Right renal cortex interstitium (tissue), 3 donors: ENCODE data around the gene NRXN2. TPM values are rescaled to one million over a fixed set of nuclear protein-coding genes. Genes with fewer than 3 reads are reported as not detected.
"Not testable (repeated sequence)": the region's sequence is repeated elsewhere in the genome, so short reads cannot be mapped to it uniquely, and the experiment has no call there.

ENCODE experiments used
- DNase-seq, 3 donors: peaks; one replicate each; pipeline ENCODE4 v3.0.0-alpha.2; 2013; ENCODE audit warnings: low read depth in 3 of 3, low spot score in 2 of 3
- polyA plus RNA-seq, 3 donors: library from polyadenylated mRNA; unstranded; fragments of 120-200 nt; gene quantifications; one replicate each; pipeline ENCODE4 v1.2.1, GENCODE V29; 2013; ENCODE audit not compliant: insufficient read length in 3 of 3

NRXN2 gene
- polyA plus RNA-seq, 3 donors = 11.7 to 12.1 (median 12.0) TPM

DNA sequence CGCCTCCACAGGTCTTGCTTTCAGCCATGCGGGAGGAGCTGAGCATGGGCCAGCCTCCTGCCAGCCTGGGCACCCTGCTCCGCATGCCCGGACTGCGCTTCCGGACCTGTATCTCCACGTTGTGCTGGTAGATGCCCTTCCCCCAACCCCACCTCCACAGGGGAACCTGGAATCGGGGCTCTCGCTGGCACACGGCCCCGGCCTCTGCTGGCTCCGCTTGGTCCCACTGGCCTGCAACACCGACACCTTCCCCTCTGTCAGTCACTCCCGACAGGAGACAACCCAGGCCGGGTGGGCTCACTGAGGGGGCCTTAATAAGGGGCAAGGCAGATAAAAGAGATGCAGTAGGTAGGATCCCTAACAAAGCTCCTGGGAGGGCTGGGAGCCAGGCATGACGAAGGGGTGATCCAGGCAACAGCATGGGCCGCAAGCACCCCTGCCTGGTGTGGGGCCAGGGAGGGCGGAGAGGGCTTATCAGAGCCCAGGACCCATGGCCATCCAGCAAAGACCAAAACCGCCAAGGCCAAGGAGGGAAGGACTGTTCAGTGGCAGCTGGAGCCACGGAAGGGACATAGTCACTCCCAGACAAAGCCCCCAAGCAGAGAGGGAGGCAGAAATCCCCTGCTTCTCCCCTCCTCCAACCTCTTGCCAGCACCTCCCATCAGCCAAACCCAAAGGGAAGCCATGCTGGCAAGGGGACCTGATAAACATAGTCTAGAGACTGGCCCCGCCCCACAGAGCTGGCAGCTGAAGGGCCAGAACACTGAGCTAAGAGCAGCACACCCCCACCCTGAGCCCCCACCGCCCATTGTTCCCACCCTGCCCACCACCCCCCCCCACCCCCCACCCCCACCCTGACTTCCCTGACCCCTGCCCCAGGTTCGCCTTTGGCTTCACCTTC is 124.0 kb downstream of the NRXN2 start:
- no peak for DNase-seq

DNA sequence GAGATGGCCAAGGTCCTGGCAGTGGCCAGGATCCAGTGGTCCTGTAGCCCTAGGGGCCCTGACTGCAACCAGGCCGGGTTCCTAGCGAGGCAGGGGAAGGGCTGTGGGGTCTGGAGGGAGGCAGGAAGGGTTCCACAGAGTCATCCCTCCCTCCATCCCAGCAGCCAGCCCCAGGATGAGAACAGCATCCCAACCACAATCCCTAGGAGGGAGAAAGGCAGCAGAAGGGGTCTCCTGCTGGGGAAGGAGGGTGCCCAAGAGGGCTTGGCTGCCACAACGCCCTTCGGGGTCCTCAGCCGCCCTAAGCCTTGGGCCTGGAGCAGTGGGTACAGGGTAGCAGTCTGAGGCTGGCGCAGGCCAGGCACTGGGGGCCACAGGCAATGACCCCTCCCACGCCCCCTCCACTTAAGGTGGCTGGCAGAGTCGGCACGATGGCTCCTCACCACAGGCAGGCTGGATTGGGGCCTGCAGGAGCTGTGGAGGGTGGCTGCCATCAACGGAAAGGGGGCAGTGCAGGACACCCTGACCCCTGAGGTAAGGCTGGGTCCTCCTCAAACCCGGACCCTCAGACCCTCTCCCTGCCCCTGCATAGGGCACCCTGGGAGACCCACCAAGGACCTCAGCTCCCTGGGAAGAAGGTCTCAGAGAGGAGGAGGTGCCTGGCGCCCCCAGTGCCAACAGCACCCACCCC is 124.7 kb downstream of the NRXN2 start:
- no peak for DNase-seq

DNA sequence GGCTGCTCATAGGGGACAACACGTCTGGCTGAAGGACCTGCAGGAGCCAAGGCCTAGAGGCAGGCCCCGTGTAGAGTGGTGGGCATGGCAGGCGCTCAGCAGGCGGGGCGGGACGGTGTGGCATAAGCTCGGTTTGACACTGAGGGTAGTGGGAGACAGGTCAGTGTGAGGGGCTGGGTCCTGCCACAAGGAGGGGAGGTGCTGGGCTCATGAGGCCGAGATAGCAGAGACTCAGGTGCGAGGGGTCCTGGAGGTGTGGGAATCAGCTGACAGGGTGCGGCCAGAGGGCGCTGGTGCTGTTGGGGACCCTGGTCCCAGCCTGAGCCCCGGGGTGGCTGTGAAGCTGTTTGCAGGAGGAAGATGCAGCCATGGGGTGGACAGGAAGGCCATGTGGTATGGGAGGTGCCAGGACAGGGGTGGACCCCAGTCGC is 125.3 kb downstream of the NRXN2 start:
- DNase-seq = no peak

DNA sequence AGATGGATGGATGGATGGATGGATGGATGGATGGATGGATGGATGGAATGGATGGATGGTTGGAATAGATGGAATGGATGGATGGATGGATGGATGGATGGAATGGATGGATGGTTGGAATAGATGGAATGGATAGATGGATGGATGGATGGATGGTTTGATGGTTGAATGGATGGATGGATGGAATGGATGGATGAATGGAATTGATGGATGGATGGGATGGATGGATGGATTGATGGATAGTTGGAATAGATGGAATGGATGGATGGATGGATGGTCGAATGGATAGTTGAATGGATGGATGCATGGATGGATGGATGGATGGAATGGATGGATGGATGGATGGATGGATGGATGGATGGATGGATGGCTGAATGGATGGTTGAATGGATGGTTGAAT is 127.1 kb downstream of the NRXN2 start:
- not testable (repeated sequence) for DNase-seq

DNA sequence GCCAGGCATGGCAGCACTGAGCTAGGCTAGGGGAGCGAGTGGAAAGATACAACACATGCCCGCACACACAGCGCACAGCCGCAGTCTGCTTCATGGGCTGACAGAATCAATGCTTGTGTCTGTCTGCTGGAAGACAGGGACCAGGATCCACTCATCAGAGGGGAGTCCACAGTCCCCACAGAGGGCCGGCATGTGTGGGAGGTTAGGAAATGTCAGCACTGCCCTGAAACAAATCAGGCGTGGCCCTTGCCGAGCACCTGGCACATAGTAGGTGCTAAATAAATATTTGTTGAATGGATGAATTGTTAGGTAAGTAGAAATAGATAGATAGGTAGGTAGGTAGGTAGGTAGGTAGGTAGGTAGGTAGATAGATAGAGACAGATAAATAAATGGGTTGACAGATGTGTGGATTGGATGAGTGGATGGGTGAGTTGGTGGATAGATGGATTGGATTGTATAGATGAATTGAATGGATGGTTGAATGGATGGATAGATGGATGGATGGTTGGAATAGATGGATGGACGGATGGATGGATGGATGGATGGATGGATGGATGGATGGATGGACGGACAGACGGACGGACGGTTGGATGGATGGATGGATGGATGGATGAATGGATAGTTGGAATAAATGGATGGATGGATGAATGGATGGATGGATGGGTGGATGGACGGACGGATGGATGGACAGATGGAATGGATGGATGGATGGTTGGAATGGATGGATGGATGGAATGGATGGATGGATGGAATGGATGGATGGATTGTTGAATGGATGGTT is 128.6 kb downstream of the NRXN2 start:
- DNase-seq = no peak

DNA sequence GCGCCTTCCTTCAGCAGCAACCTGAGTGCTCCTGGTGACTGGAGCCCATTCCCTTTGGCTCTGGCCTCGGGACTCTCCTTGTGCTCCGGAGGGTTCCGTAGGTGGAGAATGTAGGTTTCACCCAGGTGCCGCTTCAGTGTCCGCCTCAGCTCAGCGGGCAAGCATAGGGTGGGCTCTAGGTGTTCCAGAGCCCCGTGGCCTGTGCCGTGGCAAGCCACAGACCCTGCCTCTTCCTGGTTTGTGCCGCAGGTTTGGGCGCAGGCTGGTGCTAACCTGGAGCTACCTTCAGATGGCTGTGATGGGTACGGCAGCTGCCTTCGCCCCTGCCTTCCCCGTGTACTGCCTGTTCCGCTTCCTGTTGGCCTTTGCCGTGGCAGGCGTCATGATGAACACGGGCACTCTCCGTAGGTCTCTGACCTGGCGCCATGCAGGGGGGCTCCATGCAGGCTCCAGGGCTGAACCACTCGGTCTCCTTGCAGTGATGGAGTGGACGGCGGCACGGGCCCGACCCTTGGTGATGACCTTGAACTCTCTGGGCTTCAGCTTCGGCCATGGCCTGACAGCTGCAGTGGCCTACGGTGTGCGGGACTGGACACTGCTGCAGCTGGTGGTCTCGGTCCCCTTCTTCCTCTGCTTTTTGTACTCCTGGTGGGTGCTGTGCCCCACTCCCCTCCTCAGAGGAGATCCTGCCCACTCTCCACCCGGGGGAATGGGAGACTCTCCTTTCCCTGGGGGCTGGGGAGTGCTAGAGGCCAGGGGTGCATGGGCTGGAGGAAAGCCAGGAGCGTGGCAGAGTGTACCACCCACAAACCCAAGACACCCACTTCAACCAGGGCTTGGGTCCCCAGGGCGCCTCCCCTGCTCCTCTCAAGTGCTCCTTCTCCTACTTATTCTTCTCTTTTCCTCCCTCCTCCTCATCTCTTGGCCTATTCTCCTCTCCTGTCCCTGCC is 129.6 kb downstream of the NRXN2 start:
- DNase-seq = no peak

DNA sequence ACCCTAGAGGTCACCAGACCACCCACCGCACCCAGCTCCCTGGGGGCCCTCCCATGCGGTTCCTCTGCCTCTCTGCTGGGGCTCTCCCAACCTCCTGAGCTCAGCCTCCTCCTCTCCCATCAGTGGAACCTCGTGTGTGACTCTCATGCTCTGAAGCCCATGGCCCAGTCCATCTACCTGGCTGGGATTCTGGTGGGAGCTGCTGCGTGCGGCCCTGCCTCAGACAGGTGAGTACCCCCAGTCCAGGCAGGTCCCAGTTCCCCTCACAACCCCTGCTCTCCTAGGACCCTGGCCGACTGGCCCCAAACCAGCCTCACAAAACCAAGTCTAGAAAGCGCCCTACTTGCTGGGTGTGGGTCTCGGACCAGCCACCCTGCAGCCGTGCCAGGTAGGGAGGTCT is 130.3 kb downstream of the NRXN2 start:
- no peak for DNase-seq

DNA sequence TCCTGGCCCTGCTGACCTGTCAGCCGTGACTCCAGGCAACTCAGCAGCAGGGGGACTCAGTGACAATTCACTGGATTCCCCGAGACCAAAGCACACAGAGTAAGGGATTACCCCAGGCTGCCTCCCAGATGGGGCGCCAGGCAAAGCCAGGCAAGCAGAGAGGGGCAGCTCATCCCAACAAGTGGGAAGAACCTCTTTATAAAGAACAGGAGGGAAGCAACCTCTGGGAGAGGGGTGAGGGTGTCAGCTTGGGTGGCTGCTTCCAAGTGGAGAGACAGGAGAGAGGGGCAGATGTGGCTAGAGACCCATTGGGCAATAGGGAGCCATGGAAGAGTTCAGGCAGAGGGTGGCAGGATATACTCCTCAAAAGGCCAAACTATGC is 130.8 kb downstream of the NRXN2 start:
- DNase-seq = no peak

- no peak for DNase-seq
These were observed 131.5 kb downstream of the NRXN2 start for GRCh38 chr11:64591257-64592233.

DNA sequence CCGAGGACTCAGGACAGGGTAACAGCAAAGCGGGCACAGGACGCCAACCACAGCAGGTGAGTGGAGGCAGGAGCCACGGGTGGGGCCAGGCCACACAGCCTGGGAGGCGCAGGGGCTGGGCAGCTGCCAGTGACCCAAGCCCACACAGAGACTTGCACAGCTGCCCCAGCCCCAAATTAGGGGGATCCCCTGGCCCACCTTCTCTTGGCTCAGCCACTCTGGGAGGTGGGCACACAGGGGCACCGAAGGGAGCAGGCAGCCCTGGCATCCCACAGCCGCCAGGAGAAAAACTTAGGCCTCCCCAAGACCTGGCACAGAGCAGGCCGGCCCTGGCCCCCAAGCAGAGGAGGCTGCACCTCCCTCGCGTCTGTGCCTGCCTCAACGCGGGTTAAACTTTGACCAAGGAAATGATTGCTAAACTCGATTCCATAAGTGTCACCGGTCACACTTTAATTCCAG is 132.2 kb downstream of the NRXN2 start, which contains the start of gene SLC22A12:
Gene SLC22A12 (plus strand): TSS at position 458 of the 459 bp plus-strand sequence. CDS start 337 bp downstream, outside the sequence.
- DNase-seq = no peak

GRCh38 chr11:64588701-64589100 is 134.3 kb downstream of the NRXN2 start:
- no peak for DNase-seq

GRCh38 chr11:64586366-64586765 is 136.6 kb downstream of the NRXN2 start:
- DNase-seq = no peak

DNA sequence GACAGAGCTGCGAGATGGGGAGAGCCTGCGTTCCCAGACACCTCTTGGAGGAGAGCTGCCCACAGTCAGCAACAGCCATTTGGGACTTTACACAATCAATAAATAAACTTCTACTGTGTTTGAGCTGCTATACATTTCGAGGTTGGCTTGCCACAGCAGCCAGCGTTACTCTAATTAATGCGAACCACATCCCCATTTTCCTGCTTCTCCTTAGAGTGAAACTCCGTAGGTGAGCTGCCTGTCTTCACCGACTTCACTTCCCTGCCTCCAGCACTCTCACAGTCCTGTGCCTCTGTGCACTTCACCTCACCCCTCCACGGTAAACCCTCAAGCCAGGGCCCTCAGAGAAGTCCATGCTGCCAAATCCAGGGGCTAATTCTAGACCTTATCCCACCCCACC is 137.8 kb downstream of the NRXN2 start:
- DNase-seq = no peak

- no peak for DNase-seq
These were observed 139.4 kb downstream of the NRXN2 start for GRCh38 chr11:64583296-64584262.

DNA sequence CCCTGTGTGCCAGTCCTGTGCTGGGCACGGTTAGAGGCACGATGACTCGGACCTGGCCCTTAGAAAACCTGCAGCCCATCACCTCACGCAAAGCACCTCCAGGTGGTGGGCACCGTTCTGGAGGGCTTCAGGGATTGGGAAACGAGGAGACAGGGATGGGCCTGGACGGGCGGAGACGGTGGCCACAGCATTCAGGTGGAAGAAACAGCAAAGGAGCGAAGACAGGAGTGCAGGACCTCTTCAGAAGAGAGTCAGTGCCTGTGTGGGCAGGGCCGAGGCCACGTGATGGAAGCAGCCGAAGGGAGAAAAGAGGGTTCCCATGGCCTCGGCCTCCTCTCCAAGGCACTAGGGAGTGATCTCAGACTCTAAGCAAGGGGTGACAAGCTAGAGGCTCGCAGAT is 140.1 kb downstream of the NRXN2 start:
- DNase-seq = no peak

DNA sequence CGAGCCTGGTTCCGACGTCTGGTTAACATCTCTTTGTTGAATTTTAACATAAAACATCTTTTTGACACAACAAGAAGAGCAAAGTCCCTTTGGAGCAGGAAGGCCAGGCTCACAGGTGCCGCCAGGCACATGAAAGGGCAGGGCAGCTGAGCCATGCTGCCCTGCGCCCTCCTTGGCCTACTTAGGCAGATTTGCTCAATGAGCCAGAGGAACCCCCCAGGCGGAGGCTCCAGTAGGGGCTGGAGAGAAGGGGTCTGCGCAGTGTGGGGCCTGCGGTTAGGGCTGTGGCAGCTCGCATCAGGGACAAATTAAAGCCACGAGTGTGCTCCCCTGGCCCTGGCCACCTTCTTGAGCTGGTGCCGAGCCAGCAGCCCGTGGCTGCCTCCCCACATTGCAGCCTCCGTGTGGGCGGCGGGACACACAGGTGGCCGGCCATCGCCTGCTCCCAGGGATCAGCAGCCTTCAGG is 141.9 kb downstream of the NRXN2 start:
- no peak for DNase-seq

DNA sequence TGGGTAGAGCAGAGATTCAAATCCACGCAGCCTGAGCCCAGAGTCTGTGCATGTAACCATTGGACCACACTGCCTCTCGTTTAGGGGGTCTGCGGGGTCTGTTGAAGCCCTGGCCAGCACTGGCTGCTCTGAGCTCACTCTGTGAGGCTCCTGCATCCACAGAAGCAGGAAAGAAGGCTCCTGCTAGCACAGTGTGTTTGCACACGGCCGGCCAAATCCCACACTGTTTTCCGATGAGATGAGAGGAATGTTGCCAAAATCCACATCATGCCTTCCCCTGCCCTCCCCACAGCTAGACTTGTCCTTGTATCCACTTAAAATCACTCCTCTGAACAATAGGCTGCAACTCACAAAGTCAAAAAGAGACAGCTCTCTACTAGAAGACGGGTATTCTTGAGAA is 142.6 kb downstream of the NRXN2 start:
- DNase-seq = no peak
